ENCODE results near the gene TAL1.

Gene TAL1

GRCh38 chr1:47184090-47184821 lies 47.8 kb downstream of the TAL1 start:
- no peak overlapping the region for H2BK12ac ChIP-seq (ENCODE audit: low read length in 2 of 2)
- no peaks in the 10 kb centered on the region for H3K36me3 ChIP-seq (ENCODE audit: control insufficient read depth in 1 of 2, insufficient read depth in 2 of 2, low read depth in 1 of 2, low read length in 2 of 2)

GRCh38 chr1:47183308-47184089 lies 48.5 kb downstream of the TAL1 start:
- H2BK15ac ChIP-seq (ENCODE audit: low read depth, poor library complexity, severe bottlenecking), result no peak overlapping the region
- no peaks in the 10 kb centered on the region for H3K36me3 ChIP-seq (ENCODE audit: control insufficient read depth in 1 of 2, insufficient read depth in 2 of 2, low read depth in 1 of 2, low read length in 2 of 2)
- H2AK5ac ChIP-seq (ENCODE audit: low read length, severe bottlenecking), result peak overlapping the region; percentile 33
- no peak overlapping the region for H2BK5ac ChIP-seq (ENCODE audit: low read depth, low read length, poor library complexity, severe bottlenecking)
- H3K27ac ChIP-seq (ENCODE audit: low read length, poor library complexity, severe bottlenecking), result no peak overlapping the region
- H3K4me3 ChIP-seq (ENCODE audit: insufficient read depth in 1 of 2, low read depth in 1 of 2, low read length in 2 of 2), result no peak overlapping the region
- H4K91ac ChIP-seq (ENCODE audit: low read length), result no peak overlapping the region
- H2AFZ ChIP-seq (ENCODE audit: low read depth, low read length), result no peak overlapping the region
- WGBS, result 87% methylated on average over 11 of the region's 11 CpGs
- H3K18ac ChIP-seq (ENCODE audit: low read depth in 1 of 2, low read length in 2 of 2), result no peak overlapping the region
- H4K8ac ChIP-seq (ENCODE audit: low read length), result no peak overlapping the region
- H3K4me2 ChIP-seq (ENCODE audit: low read length, poor library complexity, severe bottlenecking), result no peak overlapping the region
- no peak for DNase-seq
- H3K23ac ChIP-seq (ENCODE audit: low read length in 2 of 2), result no peak overlapping the region
- peaks cover 0 to 29% of the 10 kb centered on the region in 2 experiments for H3K27me3 ChIP-seq (ENCODE audit: control insufficient read depth in 1 of 2, insufficient read depth in 1 of 2, low read length in 2 of 2)
- H2BK12ac ChIP-seq (ENCODE audit: low read length in 2 of 2), result no peak overlapping the region
- H3K14ac ChIP-seq (ENCODE audit: low read length in 2 of 2), result no peak overlapping the region
- H2BK120ac ChIP-seq (ENCODE audit: low read depth, low read length), result no peak overlapping the region
- no peak overlapping the region for H3K4ac ChIP-seq (ENCODE audit: low read depth in 1 of 2, low read length in 2 of 2)
- H3K9me3 ChIP-seq (ENCODE audit: control insufficient read depth, low read length), result no peaks in the 10 kb centered on the region
- no peak overlapping the region for H3K9ac ChIP-seq (ENCODE audit: low read length)
- peaks cover 33% of the 10 kb centered on the region for H3K4me1 ChIP-seq (ENCODE audit: control insufficient read depth, insufficient read depth, low read depth, low read length)
- no peaks in the 10 kb centered on the region for H3K79me1 ChIP-seq (replicated peaks; ENCODE audit: low read length, poor library complexity, severe bottlenecking)

More at GRCh38 chr1:47184090-47184821, 47.8 kb downstream of the TAL1 start:
- no peaks in the 10 kb centered on the region for H3K9me3 ChIP-seq (ENCODE audit: control insufficient read depth, low read length)
- H4K91ac ChIP-seq (ENCODE audit: low read length), result no peak overlapping the region
- H3K79me1 ChIP-seq (replicated peaks; ENCODE audit: low read length, poor library complexity, severe bottlenecking), result no peaks in the 10 kb centered on the region
- H3K4ac ChIP-seq (ENCODE audit: low read depth in 1 of 2, low read length in 2 of 2), result no peak overlapping the region
- WGBS, result 70% methylated on average over 5 of the region's 5 CpGs
- H3K4me1 ChIP-seq (ENCODE audit: control insufficient read depth, insufficient read depth, low read depth, low read length), result peaks cover 30% of the 10 kb centered on the region
- no peak for DNase-seq
- no peak overlapping the region for H2AFZ ChIP-seq (ENCODE audit: low read depth, low read length)
- no peak overlapping the region for H3K4me3 ChIP-seq (ENCODE audit: insufficient read depth in 1 of 2, low read depth in 1 of 2, low read length in 2 of 2)
- no peak overlapping the region for H3K9ac ChIP-seq (ENCODE audit: low read length)
- peaks cover 0 to 29% of the 10 kb centered on the region in 2 experiments for H3K27me3 ChIP-seq (ENCODE audit: control insufficient read depth in 1 of 2, insufficient read depth in 1 of 2, low read length in 2 of 2)
- H3K18ac ChIP-seq (ENCODE audit: low read depth in 1 of 2, low read length in 2 of 2), result no peak overlapping the region
- no peak overlapping the region for H4K8ac ChIP-seq (ENCODE audit: low read length)
- H3K27ac ChIP-seq (ENCODE audit: low read length, poor library complexity, severe bottlenecking), result no peak overlapping the region
- no peak overlapping the region for H3K4me2 ChIP-seq (ENCODE audit: low read length, poor library complexity, severe bottlenecking)
- no peak overlapping the region for H2BK15ac ChIP-seq (ENCODE audit: low read depth, poor library complexity, severe bottlenecking)
- H2AK5ac ChIP-seq (ENCODE audit: low read length, severe bottlenecking), result no peak overlapping the region
- H2BK5ac ChIP-seq (ENCODE audit: low read depth, low read length, poor library complexity, severe bottlenecking), result no peak overlapping the region
- H3K23ac ChIP-seq (ENCODE audit: low read length in 2 of 2), result no peak overlapping the region
- no peak overlapping the region for H2BK120ac ChIP-seq (ENCODE audit: low read depth, low read length)
- no peak overlapping the region for H3K14ac ChIP-seq (ENCODE audit: low read length in 2 of 2)

GRCh38 chr1:47182676-47183235 lies 49.3 kb downstream of the TAL1 start:
- H3K36me3 ChIP-seq (ENCODE audit: control insufficient read depth in 1 of 2, insufficient read depth in 2 of 2, low read depth in 1 of 2, low read length in 2 of 2), result no peaks in the 10 kb centered on the region
- H3K4me3 ChIP-seq (ENCODE audit: insufficient read depth in 1 of 2, low read depth in 1 of 2, low read length in 2 of 2), result no peak overlapping the region
- peak overlapping the region; percentile 20 for H2AK5ac ChIP-seq (ENCODE audit: low read length, severe bottlenecking)
- no peak overlapping the region for H3K14ac ChIP-seq (ENCODE audit: low read length in 2 of 2)
- H3K4ac ChIP-seq (ENCODE audit: low read depth in 1 of 2, low read length in 2 of 2), result no peak overlapping the region
- H3K79me1 ChIP-seq (replicated peaks; ENCODE audit: low read length, poor library complexity, severe bottlenecking), result no peaks in the 10 kb centered on the region
- H2BK5ac ChIP-seq (ENCODE audit: low read depth, low read length, poor library complexity, severe bottlenecking), result no peak overlapping the region
- no peak overlapping the region for H3K9ac ChIP-seq (ENCODE audit: low read length)
- no peak overlapping the region for H4K8ac ChIP-seq (ENCODE audit: low read length)
- H3K27me3 ChIP-seq (ENCODE audit: control insufficient read depth in 1 of 2, insufficient read depth in 1 of 2, low read length in 2 of 2), result peaks cover 0 to 29% of the 10 kb centered on the region in 2 experiments
- H3K9me3 ChIP-seq (ENCODE audit: control insufficient read depth, low read length), result no peaks in the 10 kb centered on the region
- no peak overlapping the region for H3K18ac ChIP-seq (ENCODE audit: low read depth in 1 of 2, low read length in 2 of 2)
- H4K91ac ChIP-seq (ENCODE audit: low read length), result no peak overlapping the region
- H3K4me1 ChIP-seq (ENCODE audit: control insufficient read depth, insufficient read depth, low read depth, low read length), result peaks cover 34% of the 10 kb centered on the region
- 62% methylated on average over 7 of the region's 7 CpGs for WGBS
- no peak overlapping the region for H2BK12ac ChIP-seq (ENCODE audit: low read length in 2 of 2)
- DNase-seq, result no peak
- no peak overlapping the region for H3K23ac ChIP-seq (ENCODE audit: low read length in 2 of 2)
- no peak overlapping the region for H2BK120ac ChIP-seq (ENCODE audit: low read depth, low read length)
- no peak overlapping the region for H3K4me2 ChIP-seq (ENCODE audit: low read length, poor library complexity, severe bottlenecking)
- no peak overlapping the region for H3K27ac ChIP-seq (ENCODE audit: low read length, poor library complexity, severe bottlenecking)
- H2BK15ac ChIP-seq (ENCODE audit: low read depth, poor library complexity, severe bottlenecking), result no peak overlapping the region
- no peak overlapping the region for H2AFZ ChIP-seq (ENCODE audit: low read depth, low read length)

All from mesenchymal stem cell (in vitro differentiated cells and primary cell).